Cortex of kidney (tissue), 1 donor: ENCODE data around the gene STRIP2.
"Not testable (repeated sequence)": the region's sequence is repeated elsewhere in the genome, so short reads cannot be mapped to it uniquely, and the experiment has no call there.

Source experiments
- DNase-seq: peaks from one replicate; lab custom pipeline; 2025; lab: John Stamatoyannopoulos, UW

STRIP2 gene

GRCh38 chr7:129423700-129424410, 10.4 kb upstream of the STRIP2 start:
- no peak for DNase-seq

- no peak for DNase-seq
These were observed 7.8 kb upstream of the STRIP2 start for GRCh38 chr7:129426482-129426881.

- DNase-seq = no peak
These were observed 6.6 kb upstream of the STRIP2 start for GRCh38 chr7:129427526-129428045.

- no peak for DNase-seq
These were observed 2.2 kb upstream of the STRIP2 start for GRCh38 chr7:129431911-129432643.

GRCh38 chr7:129434675-129435318, 565 bp downstream of the STRIP2 start:
- no peak for DNase-seq

- DNase-seq = no peak
These were observed 1.2 kb downstream of the STRIP2 start for GRCh38 chr7:129435414-129435829.

- DNase-seq = no peak
These were observed 2.2 kb downstream of the STRIP2 start for GRCh38 chr7:129436335-129436923.

- DNase-seq = no peak
These were observed 3.0 kb downstream of the STRIP2 start for GRCh38 chr7:129437190-129437589.

GRCh38 chr7:129438281-129438838, 4.1 kb downstream of the STRIP2 start:
- DNase-seq = no peak

GRCh38 chr7:129438839-129439651, 4.8 kb downstream of the STRIP2 start:
- no peak for DNase-seq

- no peak for DNase-seq
These were observed 5.9 kb downstream of the STRIP2 start for GRCh38 chr7:129439963-129440625.

- no peak for DNase-seq
These were observed 9.4 kb downstream of the STRIP2 start for GRCh38 chr7:129443612-129444011.

- not testable (repeated sequence) for DNase-seq
These were observed 10.5 kb downstream of the STRIP2 start for GRCh38 chr7:129444776-129445175.

GRCh38 chr7:129446925-129447324, 12.7 kb downstream of the STRIP2 start:
- not testable (repeated sequence) for DNase-seq

- DNase-seq = not testable (repeated sequence)
These were observed 13.2 kb downstream of the STRIP2 start for GRCh38 chr7:129447445-129447844.

- DNase-seq = not testable (repeated sequence)
These were observed 14.4 kb downstream of the STRIP2 start for GRCh38 chr7:129448608-129449007.

GRCh38 chr7:129450295-129450694, 16.1 kb downstream of the STRIP2 start:
- DNase-seq = no peak

- no peak for DNase-seq
These were observed 18.5 kb downstream of the STRIP2 start for GRCh38 chr7:129452589-129453231.

- DNase-seq = no peak
These were observed 19.4 kb downstream of the STRIP2 start for GRCh38 chr7:129453510-129454248.

GRCh38 chr7:129454249-129454551, 20.0 kb downstream of the STRIP2 start:
- no peak for DNase-seq
